Heart left ventricle (tissue), 16 donors: Measurements from ENCODE around the gene ZBTB20. TPM values are rescaled to one million over a fixed set of nuclear protein-coding genes. Genes with fewer than 3 reads are reported as not detected.

Source experiments
- ATAC-seq, 4 donors: fragments of 200-7000 bp; cut with Tn5 transposase; one replicate each; pipeline ENCODE4 v1.9.1; 2020 to 2022; ENCODE audit warnings: moderate library complexity in 4 of 4, mild to moderate bottlenecking in 3 of 4, moderate number of reproducible peaks in 1 of 4
- DNase-seq, 5 donors: peaks; one replicate each; pipeline ENCODE4 v3.0.0-alpha.2; 2020
- H3K27ac ChIP-seq, 12 donors: fragments of 200-600 bp; sonication (generic) in 4 of 12; one replicate each; pipeline versions ENCODE4 v1.5.0 to v1.8.0; 2016 to 2022; ENCODE audit warnings: mild to moderate bottlenecking in 2 of 12
- H3K27me3 ChIP-seq, 9 donors: fragments of 200-600 bp; sonication (generic) in 2 of 9; one replicate each; pipeline versions ENCODE4 v1.5.1 to v1.8.0; 2016 to 2022; ENCODE audit warnings: mild to moderate bottlenecking in 3 of 9
- H3K36me3 ChIP-seq, 9 donors: fragments of 200-600 bp; sonication (generic) in 2 of 9; one replicate each; pipeline versions ENCODE4 v1.5.0 to v1.8.0; 2018 to 2022; ENCODE audit warnings: mild to moderate bottlenecking in 2 of 9
- H3K4me1 ChIP-seq, 12 donors: fragments of 200-600 bp; sonication (generic) in 4 of 12; one replicate each; pipeline versions ENCODE4 v1.5.0 to v1.8.0; 2016 to 2022; ENCODE audit warnings: mild to moderate bottlenecking in 3 of 12
- H3K4me3 ChIP-seq, 12 donors: fragments of 200-600 bp; sonication (generic) in 4 of 12; one replicate each; pipeline versions ENCODE4 v1.5.0 to v1.8.0; 2017 to 2022; ENCODE audit warnings: mild to moderate bottlenecking in 9 of 12, moderate library complexity in 4 of 12
- H3K9me3 ChIP-seq, 12 donors: fragments of 200-600 bp; sonication (generic) in 4 of 12; one replicate each; pipeline versions ENCODE4 v1.5.0 to v1.8.0; 2016 to 2022; ENCODE audit warnings: mild to moderate bottlenecking in 1 of 12
- POLR2A ChIP-seq, 2 donors: fragments of 450-650 bp; IDR thresholded peaks; one replicate each; pipeline ENCODE4 v1.6.1; 2017; ENCODE audit warnings: antibody characterized with exemption in 2 of 2, mild to moderate bottlenecking in 2 of 2, moderate library complexity in 2 of 2
- WGBS, 4 donors: extraction: QIAGEN DNeasy Blood & Tissue Kit in 2 of 4; methylation state at CpG; one replicate each; pipeline versions ENCODE4 v1.1.5 to v1.1.7; 2013 to 2018; 5-methylcytosine and 5-hydroxymethylcytosine counted together
- intact Hi-C, 10 donors: fragments of 100-400 bp; cut with DNase I; formaldehyde crosslinking; loops; one replicate each; pipeline versions ENCODE4 v1.11.1 to v1.14.2; 2022
- polyA plus RNA-seq, 2 donors: library from polyadenylated mRNA; stranded (reverse); fragments of 200-250 nt; gene quantifications; one replicate each; pipeline ENCODE4 v1.2.3, GENCODE V29; 2013
- total RNA-seq, 9 donors: library from RNA; depleted of rRNA in 2 of 9; stranded (reverse); fragments of >200 nt in 2 of 9; fragmentation: NEBNext Ultra II Directional in 3 of 9; extraction: Animal tissue kit (Norgen Biotek cat#: 25700) in 3 of 9; gene quantifications; one replicate each; pipeline versions ENCODE4 v1.1.0 to v1.2.4, GENCODE V29; 2016 to 2023
- TF ChIP-seq, protein P1 (sequence below), 12 donors: fragments of 200-600 bp; sonication (generic) in 4 of 12; IDR thresholded peaks; one replicate each; pipeline versions ENCODE4 v1.5.0 to v1.8.0; 2018 to 2022; ENCODE audit warnings: antibody characterized with exemption in 12 of 12, mild to moderate bottlenecking in 5 of 12
- donor health status: ischemic (EF 13 %, LVEDD 7.1; RV severe dilation, severe dysfunction).
- donor health status: healthy with polysubstance abuse.
- donor health status: DM: no; HTN: yes; CAD: no.
- donor health status: DM: no; HTN: no; CAD: no.
- donor health status: ischemic (EF 25% LVEDD 6.9; RV normal size, moderate dysfunction).
- donor health status: ischemic (EF 25% LVEDD 5.7; RV mildly dilated, moderate dysfunction).
- donor health status: healthy.
- donor health status: DM: yes; HTN: yes; CAD: no.
- donor health status: ischemic (EF 35%, LVEDD 5.7; RV mildly dilated, moderate dysfunction).
- donor health status: nonischemic (EF 11% LVEDD 7.7; RV severe dilation, severe dysfunction).
- donor health status: DM: yes; HTN: yes; CAD: no.
- donor health status: PGD.
- donor health status: ischemic (EF 29% LVEDD 5.4; RV normal size, mild dysfunction).
- donor health status: nonischemic (EF 23%, LVEDD 6.1; RV moderate dilation, normal function).

ZBTB20 gene
- total and polyA plus RNA-seq, 11 donors, result 6.2 to 109 (median 77.3) TPM

DNA sequence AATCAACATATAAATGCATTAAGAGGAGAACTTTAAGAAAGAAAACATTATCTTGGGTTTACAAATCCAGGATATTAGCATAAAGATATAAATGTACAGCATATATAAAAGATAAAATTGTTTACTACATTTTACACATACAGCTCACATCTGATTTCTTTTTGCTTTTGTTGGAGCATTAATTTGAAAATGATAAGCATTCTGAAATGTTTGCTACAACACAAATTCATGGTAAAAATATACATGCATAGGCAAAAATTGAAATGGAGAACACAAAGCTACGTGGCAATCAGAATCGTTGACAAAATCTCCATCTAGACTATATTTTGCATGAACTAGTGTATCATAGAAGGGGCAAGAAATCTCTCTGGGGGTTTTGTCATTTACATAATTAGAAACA, 694.2 kb downstream of the ZBTB20 start:
- Histone ChIP-seq H3K4me3 (peak overlapping the region in 6 of 12 donors; percentile 52 to 66 (median 55)), H3K4me1 (peaks cover 10 to 81% (median 39%) of the 10 kb centered on the region in 12 donors), H3K27ac (peak overlapping the region in 10 of 12 donors; percentile 68 to 87 (median 78)), H3K36me3 (no peaks in the 10 kb centered on the region), H3K9me3 (no peaks in the 10 kb centered on the region), H3K27me3 (no peaks in the 10 kb centered on the region)
- DNase-seq (no peak), ATAC-seq (no peak)
- 45 to 52% (median 49%) methylated on average over 2 of the region's 2 CpGs for WGBS, 4 donors
- intact Hi-C loops, result loop anchor here in 2 of 10 donors (5.0 kb wide), 3 partner anchors 36 to 169 kb away; no protein-coding TSS in a partner anchor
- TF ChIP-seq POLR2A (IDR thresholded peaks at IDR 0.05), result no peak
- TF ChIP-seq, protein P1, sequence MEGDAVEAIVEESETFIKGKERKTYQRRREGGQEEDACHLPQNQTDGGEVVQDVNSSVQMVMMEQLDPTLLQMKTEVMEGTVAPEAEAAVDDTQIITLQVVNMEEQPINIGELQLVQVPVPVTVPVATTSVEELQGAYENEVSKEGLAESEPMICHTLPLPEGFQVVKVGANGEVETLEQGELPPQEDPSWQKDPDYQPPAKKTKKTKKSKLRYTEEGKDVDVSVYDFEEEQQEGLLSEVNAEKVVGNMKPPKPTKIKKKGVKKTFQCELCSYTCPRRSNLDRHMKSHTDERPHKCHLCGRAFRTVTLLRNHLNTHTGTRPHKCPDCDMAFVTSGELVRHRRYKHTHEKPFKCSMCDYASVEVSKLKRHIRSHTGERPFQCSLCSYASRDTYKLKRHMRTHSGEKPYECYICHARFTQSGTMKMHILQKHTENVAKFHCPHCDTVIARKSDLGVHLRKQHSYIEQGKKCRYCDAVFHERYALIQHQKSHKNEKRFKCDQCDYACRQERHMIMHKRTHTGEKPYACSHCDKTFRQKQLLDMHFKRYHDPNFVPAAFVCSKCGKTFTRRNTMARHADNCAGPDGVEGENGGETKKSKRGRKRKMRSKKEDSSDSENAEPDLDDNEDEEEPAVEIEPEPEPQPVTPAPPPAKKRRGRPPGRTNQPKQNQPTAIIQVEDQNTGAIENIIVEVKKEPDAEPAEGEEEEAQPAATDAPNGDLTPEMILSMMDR (IDR thresholded peaks at IDR 0.05), result no peak

DNA sequence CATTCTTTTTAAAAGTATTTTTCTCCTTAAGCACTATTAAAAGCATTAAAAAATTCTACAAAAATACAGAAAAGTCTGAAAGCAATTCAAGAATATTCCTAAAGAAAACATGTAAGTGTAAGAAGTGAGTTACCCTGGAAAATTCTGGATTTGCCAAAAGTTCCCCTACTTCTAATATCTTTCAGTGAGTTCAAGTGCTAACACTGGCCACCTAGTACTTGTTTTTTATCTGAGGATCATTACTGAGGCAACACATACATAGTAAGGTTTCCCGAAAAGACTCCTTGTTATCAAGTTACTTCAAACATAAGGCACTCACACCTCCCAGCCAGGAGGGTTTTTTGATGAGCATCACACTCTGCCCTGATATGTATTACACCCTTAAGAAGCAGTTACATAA, 694.8 kb downstream of the ZBTB20 start:
- Histone ChIP-seq H3K4me1 (peaks cover 10 to 81% (median 42%) of the 10 kb centered on the region in 12 donors), H3K9me3 (no peaks in the 10 kb centered on the region), H3K4me3 (peak overlapping the region in 6 of 12 donors; percentile 12 to 66 (median 34)), H3K27me3 (no peaks in the 10 kb centered on the region), H3K36me3 (no peaks in the 10 kb centered on the region), H3K27ac (peak overlapping the region; percentile 17 to 87 (median 76))
- WGBS, 4 donors, result 28 to 35% (median 32%) methylated on average over 1 of the region's 1 CpG
- DNase-seq, result no peak
- TF ChIP-seq, protein P1 (IDR thresholded peaks at IDR 0.05), result no peak
- TF ChIP-seq POLR2A (IDR thresholded peaks at IDR 0.05), result no peak
- no peak for ATAC-seq
- intact Hi-C loops, result loop anchor here in 2 of 10 donors (5.0 kb wide), 3 partner anchors 35 to 170 kb away; no protein-coding TSS in a partner anchor

DNA sequence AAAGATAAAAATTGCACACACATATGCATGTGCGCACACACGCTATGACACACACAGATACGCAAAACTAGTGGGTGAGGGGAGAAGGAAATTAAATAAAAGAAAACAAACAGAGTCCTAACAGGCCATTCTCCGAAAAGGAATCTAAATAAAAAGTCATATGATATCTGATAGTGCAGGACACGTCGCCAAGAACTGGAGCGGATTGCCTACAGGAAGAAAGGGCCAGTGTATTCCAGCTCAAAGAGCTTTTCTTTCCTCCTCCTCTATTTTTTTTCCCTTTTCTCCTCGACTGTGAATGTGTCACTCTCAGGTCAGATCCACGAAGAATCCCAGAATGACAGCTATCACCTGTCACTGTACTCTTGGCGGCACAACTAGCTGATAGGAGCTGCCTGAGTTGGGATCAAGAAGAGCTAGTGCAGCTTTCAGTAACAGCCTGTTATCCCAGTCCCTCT, 695.5 kb downstream of the ZBTB20 start:
- H3K9me3 ChIP-seq, result no peaks in the 10 kb centered on the region
- H3K27ac ChIP-seq, result peak overlapping the region; percentile 17 to 87 (median 76)
- H3K36me3 ChIP-seq, result no peaks in the 10 kb centered on the region
- peak overlapping the region in 10 of 12 donors; percentile 1 to 66 (median 34) for H3K4me3 ChIP-seq
- DNase-seq (peak in 3 of 5 donors; percentile 34 to 51 (median 45)), ATAC-seq (peak; percentile 43 to 56 (median 54))
- no peaks in the 10 kb centered on the region for H3K27me3 ChIP-seq
- intact Hi-C loops, result loop anchor here in 2 of 10 donors (5.0 kb wide), 3 partner anchors 34 to 171 kb away; no protein-coding TSS in a partner anchor
- WGBS, 4 donors, result 10 to 22% (median 13%) methylated on average over 10 of the region's 10 CpGs
- peaks cover 10 to 84% (median 47%) of the 10 kb centered on the region in 12 donors for H3K4me1 ChIP-seq
- no peak for TF ChIP-seq POLR2A (IDR thresholded peaks at IDR 0.05)
- TF ChIP-seq, protein P1 (IDR thresholded peaks at IDR 0.05), result no peak

DNA sequence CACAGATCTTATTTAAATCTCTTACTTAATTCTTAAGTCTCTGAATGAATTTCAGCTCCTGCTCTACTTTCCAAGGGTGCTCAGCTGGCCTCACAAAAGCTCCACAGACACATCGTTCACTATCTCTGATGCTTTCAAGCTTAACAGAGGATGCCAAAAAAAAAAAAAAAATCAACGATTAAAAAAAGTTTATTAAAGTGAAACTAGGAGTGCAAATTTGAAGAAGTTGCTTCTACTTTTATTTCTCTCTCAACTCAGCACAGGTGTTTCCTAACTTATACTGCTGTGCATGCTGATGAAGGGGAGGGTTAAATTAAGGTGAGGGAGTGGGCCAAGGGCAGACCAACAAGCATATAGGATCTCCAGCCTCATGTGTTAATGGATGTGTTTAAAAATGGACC, 696.0 kb downstream of the ZBTB20 start:
- ATAC-seq, result no peak
- 1 to 4% (median 3%) methylated on average over 2 of the region's 2 CpGs for WGBS, 4 donors
- intact Hi-C loops, result loop anchor here in 2 of 10 donors (5.0 kb wide), 3 partner anchors 34 to 171 kb away; no protein-coding TSS in a partner anchor

More for the DNA sequence above, 696.0 kb downstream of the ZBTB20 start:
- no peaks in the 10 kb centered on the region for H3K36me3 ChIP-seq
- H3K9me3 ChIP-seq, result no peaks in the 10 kb centered on the region
- peaks cover 10 to 84% (median 52%) of the 10 kb centered on the region in 12 donors for H3K4me1 ChIP-seq
- H3K27me3 ChIP-seq, result no peaks in the 10 kb centered on the region
- TF ChIP-seq, protein P1 (IDR thresholded peaks at IDR 0.05), result no peak
- no peak for TF ChIP-seq POLR2A (IDR thresholded peaks at IDR 0.05)
- peak overlapping the region; percentile 17 to 87 (median 76) for H3K27ac ChIP-seq
- peak overlapping the region in 10 of 12 donors; percentile 1 to 66 (median 34) for H3K4me3 ChIP-seq
- DNase-seq, result peak in 1 of 5 donors; percentile 30
